GM12878 (cell line): Measurements from ENCODE around the gene CCNYL1.

Experiments used
- BCLAF1 ChIP-seq: fragments of 450-650 bp; IDR thresholded peaks from 2 replicates; pipeline ENCODE4 v1.6.1; 2017; ENCODE audit warnings: antibody characterized with exemption, mild to moderate bottlenecking, moderate library complexity
- CTCF ChIP-seq, 3 experiments: IDR thresholded peaks in 2 of 3; conservative IDR thresholded peaks in 1 of 3; 2 replicates each; pipeline ENCODE4 v1.5.1; 2011; ENCODE audit warnings: low read depth in 3 of 3, low read length in 3 of 3, mild to moderate bottlenecking in 3 of 3, control low read depth in 2 of 3, moderate library complexity in 2 of 3, inconsistent platforms in 1 of 3, mixed read lengths in 1 of 3; ENCODE audit not compliant: control insufficient read depth in 2 of 3, insufficient read depth in 1 of 3; ENCODE audit errors: extremely low read depth in 1 of 3
- HCFC1 ChIP-seq: fragments of 150-350 bp; IDR thresholded peaks from 2 replicates; pipeline ENCODE4 v1.6.1; 2014; ENCODE audit warnings: low read length
- NR2F1 ChIP-seq: fragments of 450-650 bp; conservative IDR thresholded peaks from 2 replicates; pipeline ENCODE4 v1.6.1; 2017; ENCODE audit warnings: mild to moderate bottlenecking
- SPI1 ChIP-seq: IDR thresholded peaks from 2 replicates; pipeline ENCODE4 v1.6.1; 2011; ENCODE audit warnings: low read depth, mild to moderate bottlenecking, low read length, moderate library complexity, borderline replicate concordance; ENCODE audit not compliant: insufficient read depth
- TF ChIP-seq, protein P1 (sequence below): IDR thresholded peaks from 2 replicates; pipeline ENCODE4 v1.6.1; 2012; ENCODE audit warnings: low read depth, low read length, improper control_type of control experiment

DNA sequence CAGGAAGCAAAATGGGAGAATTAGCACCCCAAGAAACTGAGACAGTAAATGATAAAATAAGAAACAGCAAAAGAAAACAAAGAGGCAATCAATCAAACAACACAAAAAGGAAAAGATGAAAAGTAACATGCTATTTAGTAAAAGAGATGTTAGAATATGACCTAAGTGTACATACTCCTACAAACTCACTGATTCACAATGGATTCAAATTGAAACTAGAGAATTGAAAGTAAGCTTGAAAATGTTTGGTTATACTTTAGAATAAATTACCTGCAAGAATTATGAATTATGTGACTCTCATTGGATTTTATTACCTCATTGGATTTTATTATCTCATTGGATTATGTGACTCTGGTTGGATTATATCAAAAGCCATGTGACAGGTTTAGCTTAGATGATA is 22.8 kb upstream of the CCNYL1 start:
- no peak for TF ChIP-seq SPI1
- TF ChIP-seq HCFC1: no peak
- no peak for TF ChIP-seq CTCF (IDR thresholded peaks at IDR 0.05 in 2 of 3, conservative IDR thresholded peaks at IDR 0.05 in 1 of 3; ENCODE audit: control insufficient read depth in 2 of 3, extremely low read depth in 1 of 3, insufficient read depth in 1 of 3, low read depth in 3 of 3, low read length in 3 of 3)
- no peak for TF ChIP-seq BCLAF1
- TF ChIP-seq NR2F1: no peak
- TF ChIP-seq, protein P1, sequence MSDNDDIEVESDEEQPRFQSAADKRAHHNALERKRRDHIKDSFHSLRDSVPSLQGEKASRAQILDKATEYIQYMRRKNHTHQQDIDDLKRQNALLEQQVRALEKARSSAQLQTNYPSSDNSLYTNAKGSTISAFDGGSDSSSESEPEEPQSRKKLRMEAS: no peak
